Measurements from ENCODE around the gene SPOCK1.

SPOCK1 gene

GRCh38 chr5:137365126-137365865 lies 133.8 kb downstream of the SPOCK1 start:
- peak; percentile 78 for FAIRE-seq
- DNase-seq (ENCODE audit: low spot score): no peak

- DNase-seq (ENCODE audit: low spot score) (no peak), FAIRE-seq (no peak)
Measured at GRCh38 chr5:137361280-137361679, 137.8 kb downstream of the SPOCK1 start.

GRCh38 chr5:137360607-137361006 lies 138.5 kb downstream of the SPOCK1 start:
- FAIRE-seq (no peak), DNase-seq (ENCODE audit: low spot score) (no peak)

DNA sequence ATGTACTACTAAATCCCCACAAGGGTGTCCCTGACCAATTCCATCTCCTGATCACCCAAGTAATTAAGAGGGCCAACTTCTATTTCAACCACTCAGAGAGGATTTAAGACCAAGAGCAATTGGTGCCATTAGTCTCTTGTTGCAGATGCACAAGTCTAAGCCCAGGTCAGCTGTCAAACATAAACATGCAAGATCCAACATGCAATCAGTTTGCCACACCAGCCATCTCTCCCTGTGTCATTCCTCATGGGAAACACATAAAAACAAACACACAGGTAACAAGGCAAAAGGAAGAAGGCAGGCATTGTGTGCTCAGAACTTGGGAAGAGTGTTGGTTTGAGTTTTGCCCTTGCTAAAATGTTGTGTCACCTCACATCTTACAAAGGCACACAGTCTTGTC lies 139.2 kb downstream of the SPOCK1 start:
- DNase-seq (ENCODE audit: low spot score) (no peak), FAIRE-seq (no peak)

DNA sequence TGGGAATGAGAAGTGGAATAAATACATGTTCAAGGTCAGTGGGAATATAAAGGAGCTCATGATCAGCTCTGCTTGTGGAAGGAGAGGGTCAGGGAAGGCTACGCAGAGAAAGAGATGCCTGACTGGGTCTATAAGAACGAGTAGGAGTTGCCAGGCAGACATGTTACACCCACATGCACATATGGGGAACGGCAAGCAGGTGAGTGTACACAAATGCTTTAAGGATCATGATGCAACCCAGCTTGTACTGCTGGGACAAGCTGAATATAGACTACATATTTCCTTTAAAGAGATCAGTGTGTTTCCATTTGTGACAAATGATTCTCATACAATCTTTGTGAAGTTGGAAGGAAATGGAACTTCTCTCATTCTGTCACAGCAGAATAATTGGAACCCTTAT lies 141.7 kb downstream of the SPOCK1 start:
- DNase-seq (ENCODE audit: low spot score): no peak
- FAIRE-seq: no peak

GRCh38 chr5:137356127-137356526 lies 143.0 kb downstream of the SPOCK1 start:
- FAIRE-seq: no peak

DNA sequence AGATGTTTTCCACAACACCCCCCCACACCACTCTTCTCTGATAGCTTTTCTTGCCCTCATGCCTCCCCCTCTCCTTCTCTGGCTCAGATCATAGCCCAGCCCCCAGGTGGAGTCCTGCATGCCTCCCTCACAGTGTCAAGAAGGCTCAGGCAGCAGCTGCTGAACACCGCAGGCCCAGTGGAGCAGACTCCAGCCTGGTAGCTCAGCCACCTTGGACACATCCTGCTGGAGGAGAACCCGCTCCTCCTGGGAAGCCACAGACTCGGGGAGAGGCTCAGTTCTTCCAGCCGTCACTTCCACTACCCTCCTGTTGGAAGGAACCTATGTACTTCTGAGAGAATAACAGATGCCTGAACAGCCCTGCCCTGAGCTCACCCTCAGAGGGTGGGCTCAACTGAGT lies 143.4 kb downstream of the SPOCK1 start:
- DNase-seq (ENCODE audit: low spot score) (no peak), FAIRE-seq (no peak)

More at GRCh38 chr5:137356127-137356526, 143.0 kb downstream of the SPOCK1 start:
- DNase-seq (ENCODE audit: low spot score): no peak

DNA sequence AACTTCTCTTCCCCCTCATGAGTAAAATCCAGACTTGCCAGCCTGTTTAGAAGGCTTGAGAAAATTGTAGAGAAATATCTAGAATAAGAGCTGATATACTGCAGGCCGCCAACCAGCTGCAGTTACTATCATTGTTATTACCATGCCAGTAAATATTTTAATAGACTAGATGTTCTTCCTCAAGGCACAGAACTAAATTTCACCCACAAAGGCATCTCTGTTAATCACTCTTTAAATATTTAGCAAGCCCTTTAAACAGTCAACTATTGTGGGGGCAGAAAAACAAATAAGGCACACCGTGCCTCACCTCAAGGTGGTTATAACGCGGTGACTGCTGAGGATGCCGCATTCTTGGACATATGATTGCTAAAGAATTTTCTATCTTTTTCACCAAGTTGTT lies 147.0 kb downstream of the SPOCK1 start:
- no peak for FAIRE-seq
- no peak for DNase-seq (ENCODE audit: low spot score)

DNA sequence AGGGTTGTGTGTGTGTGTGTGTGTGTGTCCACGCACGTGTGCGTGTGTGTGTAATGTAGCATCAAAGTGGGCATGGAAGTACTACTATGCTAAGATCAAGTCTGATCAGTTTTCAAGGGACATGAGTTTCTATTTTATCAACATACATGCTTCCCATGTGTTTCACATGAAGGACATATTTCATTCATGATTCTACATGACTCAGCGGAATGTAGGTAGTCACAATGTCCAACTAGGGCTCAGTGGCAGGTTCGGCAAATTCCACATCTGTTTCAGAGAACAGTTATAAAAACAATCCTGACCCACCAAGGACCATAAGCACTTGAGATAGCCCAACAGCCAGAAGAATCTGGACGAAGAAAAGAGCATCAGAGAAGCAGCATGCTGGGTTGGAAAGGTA lies 148.3 kb downstream of the SPOCK1 start:
- FAIRE-seq: no peak
- no peak for DNase-seq (ENCODE audit: low spot score)

GRCh38 chr5:137348759-137349158 lies 150.4 kb downstream of the SPOCK1 start:
- no peak for FAIRE-seq
- DNase-seq (ENCODE audit: low spot score): no peak

GRCh38 chr5:137347865-137348264 lies 151.3 kb downstream of the SPOCK1 start:
- DNase-seq (ENCODE audit: low spot score) (no peak), FAIRE-seq (no peak)

GRCh38 chr5:137346281-137346680 lies 152.8 kb downstream of the SPOCK1 start:
- DNase-seq (ENCODE audit: low spot score) (no peak), FAIRE-seq (no peak)

DNA sequence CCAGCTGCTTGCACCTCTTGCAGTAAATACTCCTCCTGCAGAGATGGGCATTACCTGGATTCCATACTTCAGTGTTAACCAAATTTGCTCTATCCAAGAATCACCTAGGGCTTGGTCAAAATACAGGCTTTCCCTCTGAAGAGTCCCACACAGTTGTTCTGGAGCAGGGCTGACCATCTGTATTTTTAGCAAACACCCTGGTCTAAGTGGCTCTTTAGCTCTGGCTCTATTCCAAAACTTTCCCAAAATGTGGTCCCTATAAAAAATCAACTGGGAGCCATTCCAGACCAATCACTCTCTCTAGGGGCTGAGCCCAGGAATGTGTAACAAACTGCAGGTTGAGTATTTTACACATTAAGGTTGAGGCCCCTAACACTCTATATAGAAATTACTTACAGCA lies 153.7 kb downstream of the SPOCK1 start:
- DNase-seq (ENCODE audit: low spot score) (no peak), FAIRE-seq (no peak)

DNA sequence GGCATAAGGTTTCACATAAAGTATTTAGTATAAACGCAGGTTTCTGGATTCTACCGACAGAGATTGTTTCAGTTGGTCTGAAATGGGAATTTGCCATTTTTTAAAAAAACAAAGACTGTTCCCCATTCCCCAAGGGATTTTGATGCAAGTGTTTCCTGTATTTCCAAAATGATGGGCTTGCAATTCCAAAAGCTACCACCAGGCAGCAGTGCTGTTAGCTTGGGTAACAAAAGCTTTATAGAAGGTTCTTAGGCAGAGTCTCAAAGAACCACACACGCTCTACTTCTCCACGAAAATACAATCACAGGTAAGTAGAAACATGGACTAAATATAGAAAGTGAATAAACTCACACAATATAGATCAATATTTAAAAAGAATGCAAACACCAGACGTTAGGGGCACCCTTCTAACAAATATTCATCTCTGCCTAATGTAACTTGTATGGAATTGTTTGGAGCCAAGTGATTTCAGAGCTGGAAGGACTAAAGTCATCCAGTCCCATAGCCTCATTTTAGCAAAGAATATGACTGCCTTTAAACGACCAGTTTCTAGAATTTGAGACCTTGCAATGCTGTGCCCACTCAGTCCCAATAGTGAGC lies 154.3 kb downstream of the SPOCK1 start:
- FAIRE-seq (peak; percentile 46), DNase-seq (ENCODE audit: low spot score) (peak; percentile 37)

- DNase-seq (ENCODE audit: low spot score): no peak
- FAIRE-seq: no peak
Measured at GRCh38 chr5:137344021-137344420, 155.1 kb downstream of the SPOCK1 start.

- FAIRE-seq: peak; percentile 29
Measured at GRCh38 chr5:137342764-137343163, 156.4 kb downstream of the SPOCK1 start.

DNA sequence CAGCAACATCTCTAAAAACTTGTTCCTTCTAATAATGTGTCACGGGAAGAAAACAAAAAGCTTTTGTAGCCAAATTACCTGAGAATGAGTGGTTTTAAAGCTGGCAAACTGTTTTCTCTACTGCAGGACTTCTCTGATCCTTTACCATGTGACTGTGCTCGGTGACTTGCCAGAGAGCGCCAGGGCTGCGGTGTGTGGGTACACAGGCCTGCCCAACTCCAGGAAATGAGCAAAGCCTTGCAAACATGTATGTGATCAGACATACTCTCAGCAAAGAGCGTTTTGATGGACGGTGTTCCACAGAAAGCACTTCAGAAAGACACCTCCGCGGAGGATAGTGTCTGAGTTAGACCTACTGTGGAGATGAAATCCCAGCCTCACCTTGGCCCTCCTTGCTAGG lies 157.3 kb downstream of the SPOCK1 start:
- no peak for FAIRE-seq
- DNase-seq (ENCODE audit: low spot score): no peak

More at GRCh38 chr5:137342764-137343163, 156.4 kb downstream of the SPOCK1 start:
- peak; percentile 37 for DNase-seq (ENCODE audit: low spot score)

- no peak for FAIRE-seq
Measured at GRCh38 chr5:137340881-137341280, 158.2 kb downstream of the SPOCK1 start.

DNA sequence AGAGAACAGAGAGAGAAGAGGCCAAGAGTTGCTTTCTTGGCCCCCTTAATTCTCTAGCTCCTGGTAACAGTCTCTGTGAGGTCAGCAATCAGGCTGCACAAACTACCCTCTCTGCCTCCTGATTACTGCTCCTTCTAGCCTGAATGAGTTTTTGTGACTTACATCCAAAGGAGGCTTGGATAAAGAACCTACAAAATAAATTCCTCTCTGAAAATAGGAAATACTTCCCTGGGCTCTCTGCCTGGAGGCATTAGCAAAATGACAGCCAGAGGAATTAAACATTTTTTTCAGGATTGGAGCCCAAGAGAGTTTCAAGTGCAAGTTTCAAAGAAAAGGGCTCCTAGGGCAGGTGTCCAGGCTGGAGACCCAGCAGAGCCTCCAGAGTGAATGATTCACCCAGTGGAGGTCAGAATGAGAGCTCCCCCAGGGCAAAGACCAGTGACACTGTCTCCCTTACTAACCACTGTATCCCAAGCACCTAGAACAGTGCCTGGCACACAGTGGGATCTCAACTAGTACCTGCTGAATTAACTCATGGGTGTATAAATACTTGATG lies 162.5 kb downstream of the SPOCK1 start:
- no peak for FAIRE-seq
- no peak for DNase-seq (ENCODE audit: low spot score)

More at GRCh38 chr5:137340881-137341280, 158.2 kb downstream of the SPOCK1 start:
- no peak for DNase-seq (ENCODE audit: low spot score)

DNA sequence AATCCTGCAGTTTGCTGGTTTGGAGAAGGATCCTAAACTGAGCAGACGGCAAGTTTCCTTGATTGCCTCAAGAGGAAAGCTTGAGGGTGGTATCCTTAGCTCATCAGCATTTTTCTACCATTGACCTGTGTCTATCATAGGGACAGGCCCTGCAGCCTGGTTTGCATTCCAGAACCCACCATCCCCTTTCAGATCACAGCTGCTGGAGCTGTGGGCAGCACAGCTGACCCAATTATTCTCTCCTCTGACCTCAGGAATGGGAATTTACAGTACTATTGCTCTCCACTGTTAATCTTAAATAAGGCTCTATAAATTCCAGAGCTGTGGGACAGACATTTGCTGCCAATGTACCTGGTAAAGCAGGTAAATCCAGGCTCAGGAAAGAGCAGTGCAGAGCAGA lies 163.0 kb downstream of the SPOCK1 start:
- DNase-seq (ENCODE audit: low spot score): no peak

GRCh38 chr5:137335493-137335892 lies 163.6 kb downstream of the SPOCK1 start:
- FAIRE-seq: no peak
- DNase-seq (ENCODE audit: low spot score): no peak

More for the DNA sequence above, 163.0 kb downstream of the SPOCK1 start:
- FAIRE-seq: no peak

DNA sequence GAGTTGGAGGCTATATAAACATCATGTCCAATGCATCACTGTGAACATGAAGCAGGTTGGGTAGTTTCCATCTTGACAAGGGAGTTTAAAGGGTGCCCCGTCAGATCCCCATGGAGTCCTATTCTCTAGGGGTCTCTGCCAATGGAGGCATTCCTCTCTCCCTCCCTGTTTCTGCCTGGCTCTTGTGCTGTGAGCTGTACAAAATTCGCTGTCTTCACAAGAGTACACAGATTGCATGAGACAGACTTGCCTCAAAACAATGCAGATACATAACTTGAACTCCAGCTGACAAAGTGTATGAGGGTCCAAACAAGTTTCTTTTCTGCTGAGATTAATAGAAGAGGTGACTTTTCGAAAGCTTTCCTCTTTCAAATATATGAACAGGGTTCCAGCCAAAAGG lies 165.2 kb downstream of the SPOCK1 start:
- DNase-seq (ENCODE audit: low spot score): no peak
- no peak for FAIRE-seq

GRCh38 chr5:137333475-137333874 lies 165.7 kb downstream of the SPOCK1 start:
- no peak for DNase-seq (ENCODE audit: low spot score)
- FAIRE-seq: no peak
